HUES64 (cell line): Measurements from ENCODE around the gene GLIS2.

Experiments
- H3K27ac ChIP-seq: 2 replicates; pipeline ENCODE4 v1.7.0; 2013; ENCODE audit warnings: low read depth, low read length, inconsistent platforms
- H3K27me3 ChIP-seq: 2 replicates; pipeline ENCODE4 v1.6.1; 2013; ENCODE audit warnings: mild to moderate bottlenecking, low read length; ENCODE audit not compliant: insufficient read depth
- H3K36me3 ChIP-seq: 2 replicates; pipeline ENCODE4 v1.6.1; 2013; ENCODE audit warnings: mild to moderate bottlenecking, low read length; ENCODE audit not compliant: insufficient read depth
- H3K4me1 ChIP-seq: 2 replicates; pipeline ENCODE4 v1.6.1; 2013; ENCODE audit warnings: mild to moderate bottlenecking, low read length, moderate library complexity; ENCODE audit not compliant: insufficient read depth
- H3K4me3 ChIP-seq: 2 replicates; pipeline ENCODE4 v1.5.1; 2013; ENCODE audit warnings: mild to moderate bottlenecking, low read length, moderate library complexity
- H3K9ac ChIP-seq: 2 replicates; pipeline ENCODE4 v1.6.1; 2013; ENCODE audit warnings: mild to moderate bottlenecking, low read depth, low read length
- H3K9me3 ChIP-seq: 2 replicates; pipeline ENCODE4 v1.6.1; 2013; ENCODE audit warnings: low read depth, low read length; ENCODE audit not compliant: insufficient read depth
- WGBS: fragments of 150-250, 120-280 bp; methylation state at CpG from one replicate; pipeline ENCODE4 v1.1.7; 2013; ENCODE audit warnings: missing lambda C conversion rate; 5-methylcytosine and 5-hydroxymethylcytosine counted together

The GLIS2 gene

GRCh38 chr16:4349332-4349731 is 33.5 kb downstream of the GLIS2 start:
- Histone ChIP-seq H3K36me3 (peaks cover 31% of the 10 kb centered on the region), H3K9me3 (no peaks in the 10 kb centered on the region), H3K27ac (no peak overlapping the region), H3K4me3 (0 out of 2 replicates have a peak overlapping the region, but pooled peaks have one; percentile 95), H3K27me3 (no peaks in the 10 kb centered on the region), H3K9ac (no peak overlapping the region), H3K4me1 (peaks cover 4% of the 10 kb centered on the region; the same call in 1 of the 2 replicates)
- 99% methylated on average over 5 of the region's 5 CpGs for WGBS

- peaks cover 4% of the 10 kb centered on the region; the same call in 1 of the 2 replicates for H3K4me1 ChIP-seq
- H3K4me3 ChIP-seq, result peak overlapping the region; percentile 95
- H3K27ac ChIP-seq, result peak overlapping the region; percentile 84; the same call in 1 of the 2 replicates
- peaks cover 25% of the 10 kb centered on the region for H3K36me3 ChIP-seq
- H3K9ac ChIP-seq, result peak overlapping the region; percentile 88
- 32% methylated on average over 23 of the region's 24 CpGs for whole genome bisulfite sequencing
- H3K27me3 ChIP-seq, result no peaks in the 10 kb centered on the region
- no peaks in the 10 kb centered on the region for H3K9me3 ChIP-seq
These were observed 34.5 kb downstream of the GLIS2 start for GRCh38 chr16:4350365-4350786.

GRCh38 chr16:4350787-4351659 is 35.2 kb downstream of the GLIS2 start, which contains the start of gene PAM16:
Gene PAM16 (minus strand): TSS chr16:4351321. CDS start chr16:4351234, 87 bp downstream.
- Histone ChIP-seq H3K4me3 (peak within 1 kb of the TSS; percentile 95), H3K9ac (peak within 1 kb of the TSS; percentile 88), H3K27me3 (no peaks in the 10 kb centered on the region), H3K27ac (peak within 1 kb of the TSS; percentile 84; the same call in 1 of the 2 replicates), H3K36me3 (peaks cover 18% of the 10 kb centered on the region; the same call in 1 of the 2 replicates), H3K4me1 (peaks cover 4% of the 10 kb centered on the region; the same call in 1 of the 2 replicates), H3K9me3 (no peaks in the 10 kb centered on the region)
- WGBS, result under 1% methylated on average over 81 of the region's 81 CpGs

- Histone ChIP-seq H3K4me1 (peaks cover 4% of the 10 kb centered on the region; the same call in 1 of the 2 replicates), H3K4me3 (no peak overlapping the region), H3K27me3 (no peaks in the 10 kb centered on the region), H3K27ac (no peak overlapping the region), H3K9ac (no peak overlapping the region), H3K36me3 (peaks cover 15% of the 10 kb centered on the region; the same call in 1 of the 2 replicates), H3K9me3 (no peaks in the 10 kb centered on the region)
- 86% methylated on average over 7 of the region's 7 CpGs for WGBS
These were observed 36.0 kb downstream of the GLIS2 start for GRCh38 chr16:4351880-4352279.

GRCh38 chr16:4352843-4353242 is 37.0 kb downstream of the GLIS2 start:
- Histone ChIP-seq H3K4me1 (peaks cover 4% of the 10 kb centered on the region; the same call in 1 of the 2 replicates), H3K27me3 (no peaks in the 10 kb centered on the region), H3K27ac (no peak overlapping the region), H3K36me3 (peaks cover 8% of the 10 kb centered on the region; the same call in 1 of the 2 replicates), H3K9me3 (no peaks in the 10 kb centered on the region), H3K4me3 (no peak overlapping the region), H3K9ac (no peak overlapping the region)
- WGBS, result 94% methylated on average over 5 of the region's 5 CpGs

- Histone ChIP-seq H3K36me3 (peaks cover 2% of the 10 kb centered on the region; the same call in 1 of the 2 replicates), H3K27me3 (no peaks in the 10 kb centered on the region), H3K27ac (no peak overlapping the region), H3K9me3 (no peaks in the 10 kb centered on the region), H3K4me1 (peaks cover 4% of the 10 kb centered on the region; the same call in 1 of the 2 replicates), H3K4me3 (no peak overlapping the region), H3K9ac (no peak overlapping the region)
- 96% methylated on average over 4 of the region's 4 CpGs for WGBS
These were observed 37.8 kb downstream of the GLIS2 start for GRCh38 chr16:4353675-4354074.

GRCh38 chr16:4354512-4355409 is 38.9 kb downstream of the GLIS2 start:
- no peaks in the 10 kb centered on the region for H3K36me3 ChIP-seq
- no peak overlapping the region for H3K27ac ChIP-seq
- peaks cover 4% of the 10 kb centered on the region; the same call in 1 of the 2 replicates for H3K4me1 ChIP-seq
- H3K4me3 ChIP-seq, result no peak overlapping the region
- H3K9ac ChIP-seq, result no peak overlapping the region
- H3K27me3 ChIP-seq, result no peaks in the 10 kb centered on the region
- H3K9me3 ChIP-seq, result no peaks in the 10 kb centered on the region
- WGBS, result 93% methylated on average over 19 of the region's 20 CpGs

- H3K36me3 ChIP-seq, result 0 out of 2 replicates have a peak, but pooled peaks cover 2% of the 10 kb centered on the region
These were observed 41.0 kb downstream of the GLIS2 start for GRCh38 chr16:4356820-4357219.

GRCh38 chr16:4358236-4358635 is 42.4 kb downstream of the GLIS2 start:
- Histone ChIP-seq H3K4me3 (no peak overlapping the region), H3K9me3 (no peaks in the 10 kb centered on the region), H3K36me3 (0 out of 2 replicates have a peak, but pooled peaks cover 3% of the 10 kb centered on the region), H3K9ac (no peak overlapping the region), H3K27me3 (no peaks in the 10 kb centered on the region), H3K4me1 (no peaks in the 10 kb centered on the region), H3K27ac (no peak overlapping the region)
- 96% methylated on average over 19 of the region's 19 CpGs for WGBS

More at GRCh38 chr16:4356820-4357219, 41.0 kb downstream of the GLIS2 start:
- Histone ChIP-seq H3K9me3 (no peaks in the 10 kb centered on the region), H3K27me3 (no peaks in the 10 kb centered on the region), H3K4me1 (no peaks in the 10 kb centered on the region), H3K27ac (no peak overlapping the region), H3K4me3 (no peak overlapping the region), H3K9ac (no peak overlapping the region)
- whole genome bisulfite sequencing, result 87% methylated on average over 7 of the region's 7 CpGs

GRCh38 chr16:4358831-4359561 is 43.1 kb downstream of the GLIS2 start:
- no peak overlapping the region for H3K4me3 ChIP-seq
- no peak overlapping the region for H3K27ac ChIP-seq
- H3K36me3 ChIP-seq, result 0 out of 2 replicates have a peak, but pooled peaks cover 3% of the 10 kb centered on the region
- H3K9me3 ChIP-seq, result no peaks in the 10 kb centered on the region
- H3K9ac ChIP-seq, result no peak overlapping the region
- no peaks in the 10 kb centered on the region for H3K27me3 ChIP-seq
- no peaks in the 10 kb centered on the region for H3K4me1 ChIP-seq
- 41% methylated on average over 17 of the region's 19 CpGs for WGBS
